Sciatic nerve (tissue), 2 donors: Measurements from ENCODE around the gene HELZ2. TPM values are rescaled to one million over a fixed set of nuclear protein-coding genes. Genes with fewer than 3 reads are reported as not detected.
"Not testable (repeated sequence)": the region's sequence is repeated elsewhere in the genome, so short reads cannot be mapped to it uniquely, and the experiment has no call there.

Experiments
- ATAC-seq: fragments of 200-7000 bp; cut with Tn5 transposase; one replicate; pipeline ENCODE4 v1.9.1; 2020; ENCODE audit warnings: mild to moderate bottlenecking, moderate library complexity
- DNase-seq: peaks from one replicate; pipeline ENCODE4 v3.0.0-alpha.2; 2020; ENCODE audit warnings: low spot score
- intact Hi-C: fragments of 100-400 bp; cut with DNase I; formaldehyde crosslinking; loops from one replicate; pipeline ENCODE4 v1.14.2; 2022
- total RNA-seq: library from RNA; stranded (reverse); fragmentation: NEBNext Ultra II Directional; extraction: Animal tissue kit (Norgen Biotek cat#: 25700); gene quantifications from one replicate; pipeline ENCODE4 v1.2.1, GENCODE V29; 2021
- donor health status: DM: no; HTN: no; CAD: no.
- donor health status: DM: no; HTN: no; CAD: no.

HELZ2 gene
- total RNA-seq, 1 donor from 2014 or later = 21.4 TPM

- no peak for DNase-seq
- intact Hi-C loops = no loop called here
- ATAC-seq = peak; percentile 6
Observed at GRCh38 chr20:63582382-63583063, 8.5 kb upstream of the HELZ2 start.

GRCh38 chr20:63580796-63581461, 6.9 kb upstream of the HELZ2 start:
- intact Hi-C loops = no loop called here
- ATAC-seq (no peak), DNase-seq (no peak)

GRCh38 chr20:63579017-63579694, 5.1 kb upstream of the HELZ2 start:
- intact Hi-C loops = no loop called here
- ATAC-seq = no peak
- no peak for DNase-seq

- DNase-seq (no peak), ATAC-seq (no peak)
- intact Hi-C loops = no loop called here
Observed at GRCh38 chr20:63578224-63579016, 4.4 kb upstream of the HELZ2 start.

GRCh38 chr20:63577317-63577894, 3.4 kb upstream of the HELZ2 start:
- intact Hi-C loops = no loop called here
- DNase-seq = no peak
- ATAC-seq = no peak

GRCh38 chr20:63576311-63576710, 2.3 kb upstream of the HELZ2 start:
- DNase-seq (no peak), ATAC-seq (no peak)
- intact Hi-C loops = no loop called here

- intact Hi-C loops = no loop called here
Observed at GRCh38 chr20:63574829-63575743, 1.0 kb upstream of the HELZ2 start.

GRCh38 chr20:63573647-63574131, 350 bp downstream of the HELZ2 start:
- intact Hi-C loops = no loop called here
- ATAC-seq (peak; percentile 7), DNase-seq (no peak)

More at GRCh38 chr20:63574829-63575743, 1.0 kb upstream of the HELZ2 start:
- ATAC-seq (peak; percentile 34), DNase-seq (no peak)

GRCh38 chr20:63572788-63573646, 1.0 kb downstream of the HELZ2 start:
- intact Hi-C loops = no loop called here
- ATAC-seq (peak; percentile 2), DNase-seq (no peak)

GRCh38 chr20:63572071-63572787, 1.8 kb downstream of the HELZ2 start:
- no peak for DNase-seq
- intact Hi-C loops = no loop called here
- no peak for ATAC-seq

GRCh38 chr20:63571087-63571478, 3.0 kb downstream of the HELZ2 start:
- DNase-seq, intact Hi-C loops, ATAC-seq: not testable (repeated sequence)

- ATAC-seq (no peak), DNase-seq (no peak)
- intact Hi-C loops = no loop called here
Observed at GRCh38 chr20:63570281-63571086, 3.6 kb downstream of the HELZ2 start.

GRCh38 chr20:63568986-63569949, 4.8 kb downstream of the HELZ2 start:
- DNase-seq (no peak), ATAC-seq (no peak)

GRCh38 chr20:63568170-63568981, 5.7 kb downstream of the HELZ2 start:
- ATAC-seq (no peak), DNase-seq (no peak)
- intact Hi-C loops = no loop called here

More at GRCh38 chr20:63568986-63569949, 4.8 kb downstream of the HELZ2 start:
- intact Hi-C loops = no loop called here
